Neural progenitor cell (in vitro differentiated cells): ENCODE results near the gene PODNL1. TPM values are rescaled to one million over a fixed set of nuclear protein-coding genes. Genes with fewer than 3 reads are reported as not detected.
A peak's percentile ranks its signal among the peaks of the same experiment; 100 is the strongest.

ENCODE experiments used
- DNase-seq: peaks from one replicate; pipeline ENCODE4 v3.0.0-alpha.2; 2016; ENCODE audit warnings: low spot score
- H2AFZ ChIP-seq: fragments of 200-600 bp; sonication (generic); replicated peaks from 2 replicates; pipeline ENCODE4 v1.6.1; 2016; ENCODE audit warnings: antibody characterized with exemption
- H3F3A ChIP-seq: fragments of 200-600 bp; sonication (generic); 2 replicates; pipeline ENCODE4 v1.6.1; 2016; ENCODE audit warnings: antibody characterized with exemption, low read depth
- H3K27ac ChIP-seq: fragments of 200-600 bp; sonication (generic); 2 replicates; pipeline ENCODE4 v1.5.1; 2016; ENCODE audit warnings: mild to moderate bottlenecking
- H3K27me3 ChIP-seq: fragments of 200-600 bp; sonication (generic); 2 replicates; pipeline ENCODE4 v1.6.1; 2016; ENCODE audit warnings: mild to moderate bottlenecking, moderate library complexity
- H3K36me3 ChIP-seq: fragments of 200-600 bp; sonication (generic); 2 replicates; pipeline ENCODE4 v1.5.1; 2016
- H3K4me1 ChIP-seq: fragments of 200-600 bp; sonication (generic); 2 replicates; pipeline ENCODE4 v1.6.1; 2016; ENCODE audit warnings: mixed run types
- H3K4me2 ChIP-seq: fragments of 200-600 bp; sonication (generic); 2 replicates; pipeline ENCODE4 v1.6.1; 2016
- H3K4me3 ChIP-seq: fragments of 200-600 bp; sonication (generic); 2 replicates; pipeline ENCODE4 v1.5.1; 2016
- H3K79me2 ChIP-seq: fragments of 200-600 bp; sonication (generic); 2 replicates; pipeline ENCODE4 v1.6.1; 2016; ENCODE audit warnings: low read depth
- H3K9ac ChIP-seq: fragments of 200-600 bp; sonication (generic); 2 replicates; pipeline ENCODE4 v1.6.1; 2016
- H3K9me3 ChIP-seq: fragments of 200-600 bp; sonication (generic); 2 replicates; pipeline ENCODE4 v1.5.1; 2016; ENCODE audit warnings: low read depth
- H4K20me1 ChIP-seq: fragments of 200-600 bp; sonication (generic); 2 replicates; pipeline ENCODE4 v1.6.1; 2016; ENCODE audit warnings: low read depth
- H3K27ac Mint-ChIP-seq: 3 replicates; pipeline ENCODE4 v1.8.0; 2021; ENCODE audit warnings: mixed read lengths
- H3K27me3 Mint-ChIP-seq: 2 replicates; pipeline ENCODE4 v1.8.0; 2022; ENCODE audit warnings: low read depth, mild to moderate bottlenecking, inconsistent platforms, moderate library complexity, mixed read lengths; ENCODE audit not compliant: insufficient read depth
- H3K36me3 Mint-ChIP-seq: 3 replicates; pipeline ENCODE4 v1.8.0; 2021; ENCODE audit warnings: mixed read lengths
- H3K4me1 Mint-ChIP-seq: 3 replicates; pipeline ENCODE4 v1.8.0; 2021; ENCODE audit warnings: mixed read lengths
- H3K4me3 Mint-ChIP-seq: 3 replicates; pipeline ENCODE4 v1.8.0; 2021; ENCODE audit warnings: mild to moderate bottlenecking, moderate library complexity, mixed read lengths
- H3K9me3 Mint-ChIP-seq: 3 replicates; pipeline ENCODE4 v1.8.0; 2020; ENCODE audit warnings: mixed read lengths
- EZH2 ChIP-seq: fragments of 200-600 bp; sonication (generic); IDR thresholded peaks from 2 replicates; pipeline ENCODE4 v1.6.1; 2017; ENCODE audit warnings: antibody characterized with exemption, mild to moderate bottlenecking, moderate library complexity
- EZH2phosphoT487 ChIP-seq: fragments of 200-600 bp; sonication (generic); IDR thresholded peaks from 2 replicates; pipeline ENCODE4 v1.6.1; 2017; ENCODE audit warnings: antibody characterized with exemption
- total RNA-seq: library from RNA; depleted of rRNA; stranded (reverse); fragments of >200 nt; gene quantifications from 2 replicates; pipeline ENCODE4 v1.2.3, GENCODE V29; 2015; ENCODE audit warnings: low replicate concordance
- TF ChIP-seq, protein P1 (sequence below): fragments of 200-600 bp; sonication (generic); IDR thresholded peaks from 2 replicates; pipeline ENCODE4 v1.5.1; 2017; ENCODE audit warnings: antibody characterized with exemption, mild to moderate bottlenecking

Gene PODNL1
- total RNA-seq, 1 donor from 2014 or later = not detected

GRCh38 chr19:13954185-13954584, 16.0 kb upstream of the PODNL1 start:
- TF ChIP-seq EZH2phosphoT487 (no peak), EZH2 (no peak)
- TF ChIP-seq, protein P1, sequence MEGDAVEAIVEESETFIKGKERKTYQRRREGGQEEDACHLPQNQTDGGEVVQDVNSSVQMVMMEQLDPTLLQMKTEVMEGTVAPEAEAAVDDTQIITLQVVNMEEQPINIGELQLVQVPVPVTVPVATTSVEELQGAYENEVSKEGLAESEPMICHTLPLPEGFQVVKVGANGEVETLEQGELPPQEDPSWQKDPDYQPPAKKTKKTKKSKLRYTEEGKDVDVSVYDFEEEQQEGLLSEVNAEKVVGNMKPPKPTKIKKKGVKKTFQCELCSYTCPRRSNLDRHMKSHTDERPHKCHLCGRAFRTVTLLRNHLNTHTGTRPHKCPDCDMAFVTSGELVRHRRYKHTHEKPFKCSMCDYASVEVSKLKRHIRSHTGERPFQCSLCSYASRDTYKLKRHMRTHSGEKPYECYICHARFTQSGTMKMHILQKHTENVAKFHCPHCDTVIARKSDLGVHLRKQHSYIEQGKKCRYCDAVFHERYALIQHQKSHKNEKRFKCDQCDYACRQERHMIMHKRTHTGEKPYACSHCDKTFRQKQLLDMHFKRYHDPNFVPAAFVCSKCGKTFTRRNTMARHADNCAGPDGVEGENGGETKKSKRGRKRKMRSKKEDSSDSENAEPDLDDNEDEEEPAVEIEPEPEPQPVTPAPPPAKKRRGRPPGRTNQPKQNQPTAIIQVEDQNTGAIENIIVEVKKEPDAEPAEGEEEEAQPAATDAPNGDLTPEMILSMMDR = no peak
- peaks cover 7% of the 10 kb centered on the region for H3K4me1 Mint-ChIP-seq
- no peak for DNase-seq
- Histone ChIP-seq H2AFZ (no peak overlapping the region), H3F3A (peaks cover 4% of the 10 kb centered on the region), H4K20me1 (peaks cover 36% of the 10 kb centered on the region), H3K4me1 (peaks cover 6% of the 10 kb centered on the region), H3K79me2 (peaks cover 28% of the 10 kb centered on the region), H3K4me2 (no peak overlapping the region), H3K9me3 (no peaks in the 10 kb centered on the region), H3K4me3 (no peak overlapping the region), H3K27ac (no peak overlapping the region), H3K36me3 (no peaks in the 10 kb centered on the region), H3K27me3 (no peaks in the 10 kb centered on the region), H3K9ac (no peak overlapping the region)
- no peak overlapping the region for H3K27ac Mint-ChIP-seq
- H3K27me3 Mint-ChIP-seq = peaks cover 6% of the 10 kb centered on the region
- peaks cover 12% of the 10 kb centered on the region for H3K36me3 Mint-ChIP-seq
- H3K9me3 Mint-ChIP-seq = no peaks in the 10 kb centered on the region
- peak overlapping the region; percentile 94 for H3K4me3 Mint-ChIP-seq

- Mint-ChIP-seq H3K27me3 (peaks cover 8% of the 10 kb centered on the region), H3K9me3 (no peaks in the 10 kb centered on the region), H3K4me1 (peaks cover 7% of the 10 kb centered on the region), H3K27ac (peak overlapping the region; percentile 57), H3K4me3 (peak overlapping the region; percentile 94), H3K36me3 (peaks cover 6% of the 10 kb centered on the region)
- peaks cover 29% of the 10 kb centered on the region for H4K20me1 ChIP-seq
- peak; percentile 63 for DNase-seq
- no peaks in the 10 kb centered on the region for H3K27me3 ChIP-seq
- H3K79me2 ChIP-seq = peaks cover 28% of the 10 kb centered on the region
- peak overlapping the region; percentile 93 for H3K4me3 ChIP-seq
- H3K36me3 ChIP-seq = no peaks in the 10 kb centered on the region
- H3K4me1 ChIP-seq = peaks cover 6% of the 10 kb centered on the region
- H3K9me3 ChIP-seq = no peaks in the 10 kb centered on the region
- TF ChIP-seq EZH2phosphoT487 (no peak), EZH2 (no peak)
- TF ChIP-seq, protein P1 = no peak
- H3K27ac ChIP-seq = no peak overlapping the region
- H3K9ac ChIP-seq = peak overlapping the region; percentile 69
- no peak overlapping the region for H2AFZ ChIP-seq
- peak overlapping the region; percentile 90 for H3K4me2 ChIP-seq
- H3F3A ChIP-seq = peaks cover 4% of the 10 kb centered on the region
Measured at GRCh38 chr19:13952931-13953531, 14.8 kb upstream of the PODNL1 start.

DNA sequence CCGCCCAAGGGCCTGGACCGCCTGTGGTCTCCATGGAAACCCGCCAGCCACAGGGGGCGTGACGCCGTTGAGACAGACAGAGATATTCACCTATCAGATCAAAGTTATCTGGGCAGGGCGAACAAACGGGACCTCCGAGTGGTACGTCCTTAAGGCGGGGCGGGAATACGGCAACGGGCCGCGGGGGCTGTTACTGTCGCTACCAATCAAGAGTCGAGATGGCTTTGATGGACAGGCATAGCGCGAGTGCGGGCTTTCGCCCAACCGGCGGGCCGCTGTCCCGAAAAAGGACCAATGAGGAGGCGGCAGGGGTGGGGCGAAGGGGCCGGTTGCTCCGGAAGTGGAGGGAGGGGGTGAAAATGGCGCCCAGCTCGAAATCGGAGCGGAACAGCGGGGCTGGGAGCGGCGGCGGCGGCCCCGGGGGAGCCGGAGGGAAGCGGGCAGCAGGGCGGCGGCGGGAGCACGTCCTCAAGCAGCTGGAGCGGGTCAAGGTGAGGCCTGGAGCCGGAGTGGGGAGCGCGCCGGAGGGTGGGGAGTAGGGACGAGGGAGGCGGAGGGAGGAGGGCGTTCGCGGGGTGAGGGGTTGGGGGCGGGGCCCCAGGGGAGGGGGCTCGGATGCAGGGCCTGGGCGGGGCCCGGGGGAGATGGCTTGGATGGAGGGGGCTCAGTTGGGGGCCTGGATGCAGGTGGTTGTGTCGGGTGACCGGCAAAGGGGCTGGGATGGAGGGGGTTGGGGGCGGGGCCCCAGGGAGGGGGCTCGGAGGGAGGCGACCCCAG, 14.1 kb upstream of the PODNL1 start, which contains the start of gene DCAF15:
DCAF15 (plus strand) TSS at position 356 of the 777 bp plus-strand sequence; CDS start at position 360, 4 bp downstream.
- peak within 1 kb of the TSS; percentile 83 for H2AFZ ChIP-seq
- no peaks in the 10 kb centered on the region for H3K9me3 Mint-ChIP-seq
- TF ChIP-seq, protein P1 = no peak
- TF ChIP-seq EZH2phosphoT487 = no peak
- no peak for TF ChIP-seq EZH2
- H3K27me3 ChIP-seq = no peaks in the 10 kb centered on the region
- H3K27ac Mint-ChIP-seq = peak within 1 kb of the TSS; percentile 96
- H3K27ac ChIP-seq = peak within 1 kb of the TSS; percentile 94
- no peaks in the 10 kb centered on the region for H3K36me3 ChIP-seq
- H3K4me1 Mint-ChIP-seq = peaks cover 7% of the 10 kb centered on the region
- H3K4me1 ChIP-seq = peaks cover 6% of the 10 kb centered on the region
- peaks cover 4% of the 10 kb centered on the region for H3F3A ChIP-seq
- H3K4me2 ChIP-seq = peak within 1 kb of the TSS; percentile 90
- peaks cover 6% of the 10 kb centered on the region for H3K36me3 Mint-ChIP-seq
- H3K4me3 Mint-ChIP-seq = peak within 1 kb of the TSS; percentile 94
- H3K4me3 ChIP-seq = peak within 1 kb of the TSS; percentile 93
- peaks cover 28% of the 10 kb centered on the region for H3K79me2 ChIP-seq
- no peaks in the 10 kb centered on the region for H3K9me3 ChIP-seq
- peak within 1 kb of the TSS; percentile 90 for H3K9ac ChIP-seq
- H3K27me3 Mint-ChIP-seq = peaks cover 8% of the 10 kb centered on the region
- H4K20me1 ChIP-seq = peaks cover 25% of the 10 kb centered on the region
- peak; percentile 100 for DNase-seq
